CD8-positive, alpha-beta memory T cell (primary cell): Measurements from ENCODE around the gene KDM6B. TPM values are rescaled to one million over a fixed set of nuclear protein-coding genes. Genes with fewer than 3 reads are reported as not detected.

Source experiments
- CTCF ChIA-PET: fragments of 350-600 bp; sonication (Branson Sonifier 250); formaldehyde crosslinking; loops from one replicate; lab custom pipeline; 2021; ENCODE audit warnings: antibody characterized with exemption; lab: Charles Lee
- POLR2A ChIA-PET: fragments of 350-600 bp; sonication (Branson Sonifier 250); formaldehyde crosslinking; loops from one replicate; lab custom pipeline; 2021; ENCODE audit warnings: antibody characterized with exemption; lab: Charles Lee
- DNase-seq, 5 donors: peaks; one replicate each; pipeline versions ENCODE4 v3.0.0 to v3.0.0-alpha.2; 2020 to 2022; ENCODE audit warnings: mixed read lengths in 1 of 5
- H3K27ac ChIP-seq: one replicate; pipeline ENCODE4 v1.7.0; 2013; ENCODE audit warnings: low read depth, mild to moderate bottlenecking, low read length, moderate library complexity
- H3K27me3 ChIP-seq: 2 replicates; pipeline ENCODE4 v1.7.0; 2013; ENCODE audit warnings: low read length, mild to moderate bottlenecking; ENCODE audit not compliant: insufficient read depth, poor library complexity, severe bottlenecking
- H3K36me3 ChIP-seq: 2 replicates; pipeline ENCODE4 v1.7.0; 2013; ENCODE audit warnings: mild to moderate bottlenecking, low read length, moderate library complexity; ENCODE audit not compliant: insufficient read depth
- H3K4me1 ChIP-seq: 2 replicates; pipeline ENCODE4 v1.7.0; 2013; ENCODE audit warnings: mild to moderate bottlenecking, low read length, moderate library complexity; ENCODE audit not compliant: insufficient read depth
- H3K4me3 ChIP-seq: 2 replicates; pipeline ENCODE4 v1.7.0; 2013; ENCODE audit warnings: mild to moderate bottlenecking, low read length
- H3K9me3 ChIP-seq: 2 replicates; pipeline ENCODE4 v1.7.0; 2013; ENCODE audit warnings: mild to moderate bottlenecking, low read length
- H3K27ac Mint-ChIP-seq, 8 donors: one replicate each; pipeline ENCODE4 v1.8.0; 2020 to 2021; ENCODE audit warnings: mixed read lengths in 8 of 8, mild to moderate bottlenecking in 6 of 8, inconsistent platforms in 3 of 8, moderate library complexity in 3 of 8
- H3K27me3 Mint-ChIP-seq, 2 donors: one replicate each; pipeline ENCODE4 v1.8.0; 2020 to 2021; ENCODE audit warnings: mixed read lengths in 2 of 2, mild to moderate bottlenecking in 1 of 2, moderate library complexity in 1 of 2
- H3K36me3 Mint-ChIP-seq, 3 donors: one replicate each; pipeline ENCODE4 v1.8.0; 2020 to 2021; ENCODE audit warnings: mixed read lengths in 3 of 3, inconsistent platforms in 1 of 3, mild to moderate bottlenecking in 1 of 3
- H3K4me1 Mint-ChIP-seq, 3 donors: one replicate each; pipeline ENCODE4 v1.8.0; 2020 to 2021; ENCODE audit warnings: mixed read lengths in 3 of 3, inconsistent platforms in 1 of 3, mild to moderate bottlenecking in 1 of 3
- H3K4me3 Mint-ChIP-seq, 7 donors: one replicate each; pipeline ENCODE4 v1.8.0; 2020 to 2021; ENCODE audit warnings: mixed read lengths in 7 of 7, mild to moderate bottlenecking in 6 of 7, moderate library complexity in 4 of 7, inconsistent platforms in 2 of 7
- H3K9me3 Mint-ChIP-seq, 5 donors: one replicate each; pipeline ENCODE4 v1.8.0; 2020 to 2022; ENCODE audit warnings: mixed read lengths in 5 of 5, mild to moderate bottlenecking in 3 of 5, moderate library complexity in 2 of 5, inconsistent platforms in 1 of 5
- polyA plus RNA-seq: library from polyadenylated mRNA; unstranded; fragments of 300-500 nt; fragmentation: Illumina TruSeq; gene quantifications from one replicate; pipeline ENCODE4 v1.2.3, GENCODE V29; 2021
- total RNA-seq, 2 experiments: library from RNA; stranded (reverse); gene quantifications; one replicate each; pipeline ENCODE4 v1.2.3, GENCODE V29; 2021

Gene KDM6B
- total and polyA plus RNA-seq, 3 experiments from 2014 or later = 1.2 to 89.7 (median 84.2) TPM

- peaks cover 68 to 74% (median 72%) of the 10 kb centered on the region in 3 donors for H3K4me1 Mint-ChIP-seq
Observed at GRCh38 chr17:7839190-7839875, 5.3 kb downstream of the KDM6B start.

GRCh38 chr17:7839876-7840261 is 5.9 kb downstream of the KDM6B start:
- H3K4me1 ChIP-seq = peaks cover 59% of the 10 kb centered on the region
- Mint-ChIP-seq H3K4me3 (peak overlapping the region in 5 of 7 donors; percentile 4 to 97 (median 67)), H3K36me3 (peaks cover 0 to 55% (median 0%) of the 10 kb centered on the region in 3 donors), H3K27me3 (peaks cover 0 to 22% of the 10 kb centered on the region in 2 donors), H3K27ac (peak overlapping the region; percentile 97 to 100 (median 99)), H3K9me3 (peaks cover 0 to 10% (median 0%) of the 10 kb centered on the region in 5 donors), H3K4me1 (peaks cover 68 to 78% (median 74%) of the 10 kb centered on the region in 3 donors)
- H3K27me3 ChIP-seq = no peaks in the 10 kb centered on the region
- ChIA-PET POLR2A (no interaction called here), CTCF (interaction anchor here (1.4 to 1.5 kb wide), 3 partner anchors 11 to 150 kb away, joined by 3 to 5 read pairs (median 4); no protein-coding TSS in a partner anchor)
- no peak overlapping the region for H3K27ac ChIP-seq
- peak in 1 of 5 donors; percentile 48 for DNase-seq
- no peak overlapping the region for H3K4me3 ChIP-seq
- H3K9me3 ChIP-seq = no peaks in the 10 kb centered on the region
- no peaks in the 10 kb centered on the region for H3K36me3 ChIP-seq

More at GRCh38 chr17:7839190-7839875, 5.3 kb downstream of the KDM6B start:
- Histone ChIP-seq H3K4me3 (peak overlapping the region; percentile 2), H3K9me3 (no peaks in the 10 kb centered on the region), H3K27me3 (no peaks in the 10 kb centered on the region), H3K27ac (peak overlapping the region; percentile 6), H3K4me1 (peaks cover 54% of the 10 kb centered on the region), H3K36me3 (no peaks in the 10 kb centered on the region)
- peaks cover 0 to 22% of the 10 kb centered on the region in 2 donors for H3K27me3 Mint-ChIP-seq
- H3K9me3 Mint-ChIP-seq = peaks cover 0 to 10% (median 0%) of the 10 kb centered on the region in 5 donors
- H3K4me3 Mint-ChIP-seq = peak overlapping the region in 5 of 7 donors; percentile 29 to 67 (median 42)
- POLR2A ChIA-PET = interaction anchor here (5.2 kb wide), 1 partner anchor 17 kb away, joined by 46 read pairs; the partner anchor contains the start of genes CYB5D1, NAA38 and TMEM88
- DNase-seq = peak in 1 of 5 donors; percentile 36
- H3K27ac Mint-ChIP-seq = peak overlapping the region; percentile 97 to 100 (median 99)
- H3K36me3 Mint-ChIP-seq = peaks cover 0 to 54% (median 0%) of the 10 kb centered on the region in 3 donors
- CTCF ChIA-PET = interaction anchor here (1.4 to 1.5 kb wide), 2 partner anchors 12 to 151 kb away, joined by 4 to 5 read pairs; no protein-coding TSS in a partner anchor

GRCh38 chr17:7840441-7840840 is 6.4 kb downstream of the KDM6B start:
- H3K4me1 ChIP-seq = peaks cover 64% of the 10 kb centered on the region
- H3K27ac ChIP-seq = peak overlapping the region; percentile 99
- no peaks in the 10 kb centered on the region for H3K9me3 ChIP-seq
- POLR2A ChIA-PET = interaction anchor here (1.4 kb wide), 1 partner anchor 17 kb away, joined by 4 read pairs; the partner anchor contains the start of gene NAA38
- CTCF ChIA-PET = interaction anchor here (0.9 to 1.7 kb wide), 5 partner anchors 11 to 150 kb away, joined by 3 to 6 read pairs (median 4); partner anchors contain the start of gene NAA38
- H3K4me3 ChIP-seq = no peak overlapping the region
- Mint-ChIP-seq H3K27me3 (peaks cover 0 to 18% of the 10 kb centered on the region in 2 donors), H3K4me1 (peaks cover 70 to 79% (median 74%) of the 10 kb centered on the region in 3 donors), H3K4me3 (peak overlapping the region; percentile 44 to 97 (median 87)), H3K9me3 (peaks cover 0 to 5% (median 0%) of the 10 kb centered on the region in 5 donors), H3K36me3 (peaks cover 0 to 52% (median 0%) of the 10 kb centered on the region in 3 donors), H3K27ac (peak overlapping the region; percentile 97 to 100 (median 99))
- H3K27me3 ChIP-seq = no peaks in the 10 kb centered on the region
- peak in 1 of 5 donors; percentile 17 for DNase-seq
- no peaks in the 10 kb centered on the region for H3K36me3 ChIP-seq

- H3K4me3 Mint-ChIP-seq = peak overlapping the region; percentile 74 to 99 (median 97)
- peaks cover 73 to 82% (median 77%) of the 10 kb centered on the region in 3 donors for H3K4me1 Mint-ChIP-seq
- H3K9me3 Mint-ChIP-seq = peaks cover 0 to 5% (median 0%) of the 10 kb centered on the region in 5 donors
- H3K27ac ChIP-seq = peak overlapping the region; percentile 99
- peaks cover 0 to 18% of the 10 kb centered on the region in 2 donors for H3K27me3 Mint-ChIP-seq
- POLR2A ChIA-PET = interaction anchor here (1.4 kb wide), 1 partner anchor 16 kb away, joined by 4 read pairs; the partner anchor contains the start of gene NAA38
- no peaks in the 10 kb centered on the region for H3K9me3 ChIP-seq
- peaks cover 67% of the 10 kb centered on the region for H3K4me1 ChIP-seq
- CTCF ChIA-PET = interaction anchor here (0.9 to 1.7 kb wide), 5 partner anchors 11 to 149 kb away, joined by 3 to 6 read pairs (median 4); partner anchors contain the start of gene NAA38
- peak overlapping the region; percentile 97 to 100 (median 99) for H3K27ac Mint-ChIP-seq
- no peak for DNase-seq
- no peaks in the 10 kb centered on the region for H3K27me3 ChIP-seq
- peaks cover 0 to 55% (median 0%) of the 10 kb centered on the region in 3 donors for H3K36me3 Mint-ChIP-seq
- H3K36me3 ChIP-seq = no peaks in the 10 kb centered on the region
- peak overlapping the region; percentile 92 for H3K4me3 ChIP-seq
Observed at GRCh38 chr17:7840875-7841274, 6.9 kb downstream of the KDM6B start.

GRCh38 chr17:7841396-7841914 is 7.4 kb downstream of the KDM6B start:
- H3K36me3 Mint-ChIP-seq = peaks cover 0 to 56% (median 0%) of the 10 kb centered on the region in 3 donors
- POLR2A ChIA-PET = interaction anchor here (1.4 to 4.8 kb wide), 2 partner anchors 7 to 16 kb away, joined by 4 to 44 read pairs; partner anchors contain the start of genes KDM6B and NAA38
- peak overlapping the region; percentile 97 to 100 (median 100) for H3K27ac Mint-ChIP-seq

GRCh38 chr17:7841915-7842379 is 7.9 kb downstream of the KDM6B start:
- H3K9me3 Mint-ChIP-seq = peaks cover 0 to 5% (median 0%) of the 10 kb centered on the region in 5 donors
- peaks cover 63 to 72% (median 67%) of the 10 kb centered on the region in 3 donors for H3K4me1 Mint-ChIP-seq
- peak overlapping the region; percentile 97 to 100 (median 100) for H3K27ac Mint-ChIP-seq
- peaks cover 0 to 61% (median 0%) of the 10 kb centered on the region in 3 donors for H3K36me3 Mint-ChIP-seq
- POLR2A ChIA-PET = interaction anchor here (0.6 to 4.8 kb wide), 5 partner anchors 7 to 156 kb away, joined by 3 to 44 read pairs (median 4); partner anchors contain the start of genes KDM6B, NAA38 and RNF227
- Histone ChIP-seq H3K9me3 (no peaks in the 10 kb centered on the region), H3K27me3 (no peaks in the 10 kb centered on the region), H3K27ac (peak overlapping the region; percentile 99), H3K4me3 (peak overlapping the region; percentile 92), H3K36me3 (no peaks in the 10 kb centered on the region), H3K4me1 (peaks cover 57% of the 10 kb centered on the region)
- CTCF ChIA-PET = interaction anchor here (1.0 to 1.8 kb wide), 3 partner anchors 9 to 147 kb away, joined by 3 to 5 read pairs (median 5); partner anchors contain the start of gene NAA38
- peak; percentile 79 to 91 (median 81) for DNase-seq
- H3K27me3 Mint-ChIP-seq = peaks cover 0 to 18% of the 10 kb centered on the region in 2 donors
- peak overlapping the region; percentile 84 to 99 (median 97) for H3K4me3 Mint-ChIP-seq

More at GRCh38 chr17:7841396-7841914, 7.4 kb downstream of the KDM6B start:
- Histone ChIP-seq H3K4me3 (peak overlapping the region; percentile 92), H3K27me3 (no peaks in the 10 kb centered on the region), H3K27ac (peak overlapping the region; percentile 99), H3K36me3 (no peaks in the 10 kb centered on the region), H3K4me1 (peaks cover 62% of the 10 kb centered on the region), H3K9me3 (no peaks in the 10 kb centered on the region)
- peak; percentile 89 to 98 (median 93) for DNase-seq
- CTCF ChIA-PET = interaction anchor here (0.9 to 1.8 kb wide), 5 partner anchors 8 to 147 kb away, joined by 3 to 6 read pairs (median 5); partner anchors contain the start of gene NAA38
- peak overlapping the region; percentile 84 to 99 (median 97) for H3K4me3 Mint-ChIP-seq
- H3K27me3 Mint-ChIP-seq = peaks cover 0 to 18% of the 10 kb centered on the region in 2 donors
- peaks cover 68 to 77% (median 72%) of the 10 kb centered on the region in 3 donors for H3K4me1 Mint-ChIP-seq
- peaks cover 0 to 5% (median 0%) of the 10 kb centered on the region in 5 donors for H3K9me3 Mint-ChIP-seq
